ENCODE measurements around the gene EIF2B4. TPM values are rescaled to one million over a fixed set of nuclear protein-coding genes. Genes with fewer than 3 reads are reported as not detected.

Gene EIF2B4
- total RNA-seq, 1 donor from 2014 or later = 47.1 TPM

- peak in 1 of 2 experiments; percentile 43 for DNase-seq (ENCODE audit: low spot score in 2 of 2, unreplicated experiment in 2 of 2)
Observed at GRCh38 chr2:27407798-27408491, 37.8 kb upstream of the EIF2B4 start.

GRCh38 chr2:27400348-27401135, 30.4 kb upstream of the EIF2B4 start:
- no peaks in the 10 kb centered on the region for H3K27me3 Mint-ChIP-seq (ENCODE audit: low read depth)
- H3K4me1 Mint-ChIP-seq = no peaks in the 10 kb centered on the region
- H3K36me3 Mint-ChIP-seq = peaks cover 6% of the 10 kb centered on the region
- no peaks in the 10 kb centered on the region for H3K9me3 Mint-ChIP-seq
- no peak overlapping the region for H3K4me3 Mint-ChIP-seq
- H3K27ac Mint-ChIP-seq = peak overlapping the region; percentile 7
- no peak for DNase-seq (ENCODE audit: low spot score in 2 of 2, unreplicated experiment in 2 of 2)
- TF ChIP-seq CTCF (IDR thresholded peaks at IDR 0.05; ENCODE audit: unreplicated experiment) = no peak

More at GRCh38 chr2:27407798-27408491, 37.8 kb upstream of the EIF2B4 start:
- Mint-ChIP-seq H3K36me3 (peaks cover 5% of the 10 kb centered on the region), H3K27ac (peak overlapping the region; percentile 95), H3K4me3 (peak overlapping the region; percentile 80), H3K27me3 (ENCODE audit: low read depth) (no peaks in the 10 kb centered on the region), H3K9me3 (no peaks in the 10 kb centered on the region), H3K4me1 (peaks cover 19% of the 10 kb centered on the region)
- TF ChIP-seq CTCF (IDR thresholded peaks at IDR 0.05; ENCODE audit: unreplicated experiment) = peak; percentile 67

- no peaks in the 10 kb centered on the region for H3K27me3 Mint-ChIP-seq (ENCODE audit: low read depth)
- no peaks in the 10 kb centered on the region for H3K9me3 Mint-ChIP-seq
- peaks cover 6% of the 10 kb centered on the region for H3K36me3 Mint-ChIP-seq
- no peak overlapping the region for H3K4me3 Mint-ChIP-seq
- no peak overlapping the region for H3K27ac Mint-ChIP-seq
- TF ChIP-seq CTCF (IDR thresholded peaks at IDR 0.05; ENCODE audit: unreplicated experiment) = no peak
- no peaks in the 10 kb centered on the region for H3K4me1 Mint-ChIP-seq
- DNase-seq (ENCODE audit: low spot score in 2 of 2, unreplicated experiment in 2 of 2) = no peak
Observed at GRCh38 chr2:27398962-27399361, 28.8 kb upstream of the EIF2B4 start.

- no peak for DNase-seq (ENCODE audit: low spot score in 2 of 2, unreplicated experiment in 2 of 2)
- no peak for TF ChIP-seq CTCF (IDR thresholded peaks at IDR 0.05; ENCODE audit: unreplicated experiment)
- Mint-ChIP-seq H3K4me3 (no peak overlapping the region), H3K27ac (no peak overlapping the region), H3K27me3 (ENCODE audit: low read depth) (no peaks in the 10 kb centered on the region), H3K4me1 (no peaks in the 10 kb centered on the region), H3K36me3 (peaks cover 6% of the 10 kb centered on the region), H3K9me3 (no peaks in the 10 kb centered on the region)
Observed at GRCh38 chr2:27393225-27393624, 23.1 kb upstream of the EIF2B4 start.

GRCh38 chr2:27390822-27391679, 20.9 kb upstream of the EIF2B4 start:
- Mint-ChIP-seq H3K36me3 (peaks cover 6% of the 10 kb centered on the region), H3K4me1 (no peaks in the 10 kb centered on the region), H3K9me3 (no peaks in the 10 kb centered on the region), H3K4me3 (no peak overlapping the region), H3K27me3 (ENCODE audit: low read depth) (no peaks in the 10 kb centered on the region), H3K27ac (no peak overlapping the region)
- no peak for DNase-seq (ENCODE audit: low spot score in 2 of 2, unreplicated experiment in 2 of 2)
- TF ChIP-seq CTCF (IDR thresholded peaks at IDR 0.05; ENCODE audit: unreplicated experiment) = no peak
